GM12878 (cell line): ENCODE results near the gene PKN2. TPM values are rescaled to one million over a fixed set of nuclear protein-coding genes. Genes with fewer than 3 reads are reported as not detected.

Experiments used
- ATF7 ChIP-seq: fragments of 450-650 bp; IDR thresholded peaks from 2 replicates; pipeline ENCODE4 v1.6.1; 2016; ENCODE audit warnings: low read depth, mild to moderate bottlenecking
- BHLHE40 ChIP-seq, 2 experiments: fragments of 450-650 bp in 1 of 2; IDR thresholded peaks; 2 replicates each; pipeline ENCODE4 v1.6.1; 2011 to 2017; ENCODE audit warnings: low read depth in 2 of 2, borderline replicate concordance in 1 of 2, improper control_type of control experiment in 1 of 2, low read length in 1 of 2, mild to moderate bottlenecking in 1 of 2
- CBX5 ChIP-seq: sonication (generic); IDR thresholded peaks from 2 replicates; pipeline ENCODE4 v1.6.1; 2016; ENCODE audit warnings: low read depth, moderate library complexity, mild to moderate bottlenecking, inconsistent platforms
- CREB1 ChIP-seq: IDR thresholded peaks from 2 replicates; pipeline ENCODE4 v1.6.1; 2012; ENCODE audit warnings: low read depth, mild to moderate bottlenecking, inconsistent platforms
- FOS ChIP-seq: IDR thresholded peaks from 3 replicates; pipeline ENCODE4 v1.6.1; 2011; ENCODE audit warnings: borderline replicate concordance; ENCODE audit not compliant: insufficient read length; ENCODE audit errors: extremely low read depth
- HDAC2 ChIP-seq: fragments of 200-600 bp; sonication (generic); IDR thresholded peaks from 2 replicates; pipeline ENCODE4 v1.6.1; 2017
- HDAC6 ChIP-seq: fragments of 200-600 bp; sonication (generic); IDR thresholded peaks from one replicate; pipeline ENCODE4 v1.8.0; 2017; ENCODE audit warnings: antibody characterized with exemption; ENCODE audit not compliant: unreplicated experiment
- JUND ChIP-seq: IDR thresholded peaks from 2 replicates; pipeline ENCODE4 v1.6.1; 2012; ENCODE audit warnings: low read depth, mild to moderate bottlenecking, low read length, improper control_type of control experiment, moderate library complexity
- MTA3 ChIP-seq: IDR thresholded peaks from 2 replicates; pipeline ENCODE4 v1.6.1; 2012; ENCODE audit warnings: low read length, inconsistent platforms, borderline replicate concordance
- NKRF ChIP-seq: fragments of 450-650 bp; conservative IDR thresholded peaks from 2 replicates; pipeline ENCODE4 v1.6.1; 2017; ENCODE audit warnings: mild to moderate bottlenecking, moderate library complexity
- NRF1 ChIP-seq: conservative IDR thresholded peaks from 2 replicates; pipeline ENCODE4 v1.6.1; 2011; ENCODE audit warnings: mild to moderate bottlenecking, low read depth, low read length, improper control_type of control experiment
- PAX5 ChIP-seq: IDR thresholded peaks from 2 replicates; pipeline ENCODE4 v1.6.1; 2011; ENCODE audit warnings: low read depth, low read length, borderline replicate concordance
- POLR2AphosphoS2 ChIP-seq: IDR thresholded peaks from 2 replicates; pipeline ENCODE4 v1.6.1; 2011; ENCODE audit warnings: low read depth, mild to moderate bottlenecking, low read length, improper control_type of control experiment, moderate library complexity
- RFX5 ChIP-seq: IDR thresholded peaks from 2 replicates; pipeline ENCODE4 v1.6.1; 2011; ENCODE audit warnings: low read depth, low read length, improper control_type of control experiment
- RUNX3 ChIP-seq: IDR thresholded peaks from 2 replicates; pipeline ENCODE4 v1.6.1; 2012; ENCODE audit warnings: low read length, inconsistent platforms
- SMAD5 ChIP-seq: IDR thresholded peaks from 2 replicates; pipeline ENCODE4 v1.6.1; 2016; ENCODE audit warnings: antibody characterized with exemption, low read depth
- SUZ12 ChIP-seq: fragments of 200-600 bp; sonication (generic); IDR thresholded peaks from one replicate; pipeline ENCODE4 v1.6.1; 2018; ENCODE audit warnings: antibody characterized with exemption, mild to moderate bottlenecking; ENCODE audit not compliant: unreplicated experiment
- WRNIP1 ChIP-seq: IDR thresholded peaks from 2 replicates; pipeline ENCODE4 v1.6.1; 2011; ENCODE audit warnings: low read depth, low read length, improper control_type of control experiment, borderline replicate concordance
- polyA plus RNA-seq, 11 experiments: library from polyadenylated mRNA; depleted of rRNA in 4 of 11; unstranded in 6 of 11; stranded (reverse) in 5 of 11; fragments of >200 nt; fragmentation: Nextera tagmentation in 4 of 11; fragmentation: Illumina TruSeq in 1 of 11; extraction: Ambion mirVana in 4 of 11; extraction: Trizol in 1 of 11; gene quantifications; 1 replicate in 1 of 11; 2 replicates in 10 of 11; pipeline versions ENCODE4 v1.2.1 to v1.2.3, GENCODE V29; 2011 to 2016; ENCODE audit warnings: inconsistent platforms in 2 of 11, missing spikeins in 2 of 11, low read depth in 1 of 11
- total RNA-seq, 4 experiments: library from RNA; depleted of rRNA in 3 of 4; stranded (reverse); fragments of >200 nt in 3 of 4; fragmentation: Illumina TruSeq in 1 of 4; extraction: Trizol in 1 of 4; gene quantifications; 2 replicates each; pipeline versions ENCODE4 v1.2.1 to v1.2.3, GENCODE V29; 2013 to 2021
- TF ChIP-seq, protein P1 (sequence below): fragments of 450-650 bp; IDR thresholded peaks from 2 replicates; pipeline ENCODE4 v1.6.1; 2017; ENCODE audit warnings: mild to moderate bottlenecking, moderate library complexity

Gene PKN2
- total and polyA plus RNA-seq, 10 of the 15 experiments (the other 5 are each of a cell fraction or from before 2014, with no cell fraction given) = 2.6 to 18.3 (median 12.9) TPM

GRCh38 chr1:88683541-88684481 lies at the start of gene PKN2 (continued):
- TF ChIP-seq FOS (no peak), JUND (no peak), SMAD5 (peak; percentile 76), BHLHE40 (IDR thresholded peaks at IDR 0.05; ENCODE audit: borderline replicate concordance in 1 of 2, low read depth in 2 of 2, low read length in 1 of 2) (peak; percentile 92 to 96), ATF7 (peak; percentile 25; the same call in 1 of the 2 replicates), POLR2AphosphoS2 (peak; percentile 11), HDAC6 (no peak), WRNIP1 (peak; percentile 90; the same call in 1 of the 2 replicates), MTA3 (no peak; the same call in 1 of the 2 replicates), RUNX3 (peak; percentile 85), NKRF (no peak), SUZ12 (no peak), CREB1 (peak; percentile 99), RFX5 (peak; percentile 41; the same call in 1 of the 2 replicates), PAX5 (no peak; the same call in 1 of the 2 replicates), NRF1 (no peak), HDAC2 (no peak), CBX5 (peak; percentile 80)
- TF ChIP-seq, protein P1, sequence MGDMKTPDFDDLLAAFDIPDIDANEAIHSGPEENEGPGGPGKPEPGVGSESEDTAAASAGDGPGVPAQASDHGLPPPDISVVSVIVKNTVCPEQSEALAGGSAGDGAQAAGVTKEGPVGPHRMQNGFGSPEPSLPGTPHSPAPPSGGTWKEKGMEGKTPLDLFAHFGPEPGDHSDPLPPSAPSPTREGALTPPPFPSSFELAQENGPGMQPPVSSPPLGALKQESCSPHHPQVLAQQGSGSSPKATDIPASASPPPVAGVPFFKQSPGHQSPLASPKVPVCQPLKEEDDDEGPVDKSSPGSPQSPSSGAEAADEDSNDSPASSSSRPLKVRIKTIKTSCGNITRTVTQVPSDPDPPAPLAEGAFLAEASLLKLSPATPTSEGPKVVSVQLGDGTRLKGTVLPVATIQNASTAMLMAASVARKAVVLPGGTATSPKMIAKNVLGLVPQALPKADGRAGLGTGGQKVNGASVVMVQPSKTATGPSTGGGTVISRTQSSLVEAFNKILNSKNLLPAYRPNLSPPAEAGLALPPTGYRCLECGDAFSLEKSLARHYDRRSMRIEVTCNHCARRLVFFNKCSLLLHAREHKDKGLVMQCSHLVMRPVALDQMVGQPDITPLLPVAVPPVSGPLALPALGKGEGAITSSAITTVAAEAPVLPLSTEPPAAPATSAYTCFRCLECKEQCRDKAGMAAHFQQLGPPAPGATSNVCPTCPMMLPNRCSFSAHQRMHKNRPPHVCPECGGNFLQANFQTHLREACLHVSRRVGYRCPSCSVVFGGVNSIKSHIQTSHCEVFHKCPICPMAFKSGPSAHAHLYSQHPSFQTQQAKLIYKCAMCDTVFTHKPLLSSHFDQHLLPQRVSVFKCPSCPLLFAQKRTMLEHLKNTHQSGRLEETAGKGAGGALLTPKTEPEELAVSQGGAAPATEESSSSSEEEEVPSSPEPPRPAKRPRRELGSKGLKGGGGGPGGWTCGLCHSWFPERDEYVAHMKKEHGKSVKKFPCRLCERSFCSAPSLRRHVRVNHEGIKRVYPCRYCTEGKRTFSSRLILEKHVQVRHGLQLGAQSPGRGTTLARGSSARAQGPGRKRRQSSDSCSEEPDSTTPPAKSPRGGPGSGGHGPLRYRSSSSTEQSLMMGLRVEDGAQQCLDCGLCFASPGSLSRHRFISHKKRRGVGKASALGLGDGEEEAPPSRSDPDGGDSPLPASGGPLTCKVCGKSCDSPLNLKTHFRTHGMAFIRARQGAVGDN = no peak
